ENCODE results near the gene KHK. TPM values are rescaled to one million over a fixed set of nuclear protein-coding genes. Genes with fewer than 3 reads are reported as not detected.

The KHK gene
- total and polyA plus RNA-seq, 2 of the 8 experiments (the other 6 are each of a cell fraction or from before 2014, with no cell fraction given): 11.0 to 17.7 TPM

GRCh38 chr2:27042985-27043634 is 43.5 kb upstream of the KHK start:
- TF ChIP-seq HDAC2 (IDR thresholded peaks at IDR 0.05; ENCODE audit: borderline replicate concordance in 1 of 2, low read depth in 2 of 2, low read length in 2 of 2): no peak
- no peak for TF ChIP-seq ASH2L (IDR thresholded peaks at IDR 0.05; ENCODE audit: low read length)
- TF ChIP-seq GABPA (IDR thresholded peaks at IDR 0.05; ENCODE audit: borderline replicate concordance, insufficient read depth, low read length): no peak
- no peak for TF ChIP-seq POU5F1 (IDR thresholded peaks at IDR 0.05; ENCODE audit: low read depth, low read length)
- TF ChIP-seq TEAD4 (IDR thresholded peaks at IDR 0.05; ENCODE audit: low read depth, low read length): no peak
- no peak overlapping the region for H3K9ac ChIP-seq (replicated peaks in 1 of 4; ENCODE audit: extremely low read depth in 1 of 4, low read depth in 3 of 4, low read length in 3 of 4)
- POLR2A ChIA-PET (ENCODE audit: partially characterized antibody): interaction anchor here (0.9 to 1.3 kb wide), 4 partner anchors 10 to 22 kb away, joined by 3 read pairs; partner anchors contain the start of gene TMEM214

More at GRCh38 chr2:27042985-27043634, 43.5 kb upstream of the KHK start:
- Histone ChIP-seq H2AFZ (ENCODE audit: low read length) (no peak overlapping the region), H3K18ac (ENCODE audit: extremely low read depth, low read length) (no peak overlapping the region), H2BK5ac (ENCODE audit: low read depth, low read length) (no peak overlapping the region), H2BK15ac (ENCODE audit: low read length) (no peak overlapping the region), H3K9me3 (ENCODE audit: insufficient read depth in 2 of 2, low read depth in 1 of 2, low read length in 1 of 2) (no peaks in the 10 kb centered on the region), H2AK5ac (ENCODE audit: low read depth, low read length) (no peak overlapping the region), H3K56ac (replicated peaks; ENCODE audit: insufficient read length, low read depth, low read length) (no peak overlapping the region), H3K23me2 (ENCODE audit: low read depth, low read length) (no peaks in the 10 kb centered on the region), H3K36me3 (ENCODE audit: control insufficient read depth in 2 of 4, insufficient read depth in 4 of 4, low read length in 3 of 4) (peaks cover 4 to 29% (median 21%) of the 10 kb centered on the region in 4 experiments; a peak in 7 of 8 replicates), H3K4me1 (replicated peaks in 1 of 4; ENCODE audit: control insufficient read depth in 3 of 4, insufficient read depth in 4 of 4, low read length in 3 of 4) (no peaks in the 10 kb centered on the region), H4K91ac (replicated peaks; ENCODE audit: insufficient read length, low read length) (no peak overlapping the region), H3K4me2 (ENCODE audit: insufficient read depth in 1 of 2, low read depth in 2 of 2, low read length in 2 of 2) (no peak overlapping the region), H3K4me3 (ENCODE audit: extremely low read depth in 1 of 4, insufficient read depth in 2 of 4, low read depth in 3 of 4, low read length in 4 of 4) (no peak overlapping the region), H4K20me1 (replicated peaks in 1 of 2; ENCODE audit: control insufficient read depth in 1 of 2, insufficient read depth in 2 of 2, low read length in 2 of 2) (no peaks in the 10 kb centered on the region), H3K79me2 (ENCODE audit: control insufficient read depth in 1 of 2, insufficient read depth in 2 of 2, low read length in 2 of 2) (no peaks in the 10 kb centered on the region), H2BK120ac (replicated peaks; ENCODE audit: low read depth, low read length) (no peak overlapping the region), H3K14ac (ENCODE audit: insufficient read length) (no peak overlapping the region), H3K79me1 (ENCODE audit: low read depth, low read length) (no peaks in the 10 kb centered on the region), H4K5ac (ENCODE audit: insufficient read length, low read depth, low read length) (no peak overlapping the region), H3K27ac (ENCODE audit: low read depth, low read length) (no peak overlapping the region), H3K4ac (replicated peaks; ENCODE audit: insufficient read length, low read depth, low read length) (no peak overlapping the region), H2BK20ac (ENCODE audit: low read length) (no peak overlapping the region), H2BK12ac (ENCODE audit: low read depth, low read length) (no peak overlapping the region), H3K27me3 (replicated peaks in 1 of 4; ENCODE audit: control insufficient read depth in 3 of 4, extremely low read depth in 1 of 4, insufficient read depth in 3 of 4, low read length in 3 of 4) (no peaks in the 10 kb centered on the region), H4K8ac (ENCODE audit: extremely low read depth, insufficient read depth, low read length) (no peak overlapping the region), H3K23ac (ENCODE audit: insufficient read length) (no peak overlapping the region)
- CTCF ChIA-PET (ENCODE audit: partially characterized antibody): interaction anchor here (0.8 to 7.3 kb wide), 5 partner anchors 18 to 121 kb away, joined by 3 to 41 read pairs (median 3); no protein-coding TSS in a partner anchor
- no peak for DNase-seq (ENCODE audit: low read depth in 1 of 2, low spot score in 2 of 2)
- no peak for FAIRE-seq
- 92% methylated on average over 7 of the region's 7 CpGs; no CpG with 5 or more reads in 1 of the 2 experiments for WGBS, 2 experiments (ENCODE audit: extremely low coverage in 1 of 2, insufficient coverage in 1 of 2, insufficient read length in 1 of 2, insufficient replicate concordance in 2 of 2, low coverage in 1 of 2, low lambda C conversion rate in 2 of 2, missing lambda C conversion rate in 1 of 2)
